ENCODE measurements around the gene HMCN2.

Gene HMCN2

DNA sequence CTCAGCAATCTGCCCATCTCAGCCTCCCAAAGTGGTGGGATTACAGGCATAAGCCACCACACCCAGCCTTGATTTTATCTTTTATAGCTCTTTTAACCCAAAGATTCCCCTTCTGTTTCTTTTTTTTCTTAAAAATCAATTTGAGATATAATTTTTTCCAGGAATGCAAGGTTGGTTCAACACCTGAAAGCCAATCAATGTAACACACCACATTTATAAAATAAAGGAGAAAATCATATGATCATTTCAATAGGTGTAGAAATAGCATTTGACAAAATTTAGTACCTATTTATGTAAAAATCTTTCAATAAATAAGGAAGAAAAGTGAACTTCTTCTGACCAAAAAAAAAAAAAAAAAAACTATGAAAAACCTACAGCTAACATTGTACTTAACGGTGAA lies 175.5 kb downstream of the HMCN2 start:
- FAIRE-seq = no peak

DNA sequence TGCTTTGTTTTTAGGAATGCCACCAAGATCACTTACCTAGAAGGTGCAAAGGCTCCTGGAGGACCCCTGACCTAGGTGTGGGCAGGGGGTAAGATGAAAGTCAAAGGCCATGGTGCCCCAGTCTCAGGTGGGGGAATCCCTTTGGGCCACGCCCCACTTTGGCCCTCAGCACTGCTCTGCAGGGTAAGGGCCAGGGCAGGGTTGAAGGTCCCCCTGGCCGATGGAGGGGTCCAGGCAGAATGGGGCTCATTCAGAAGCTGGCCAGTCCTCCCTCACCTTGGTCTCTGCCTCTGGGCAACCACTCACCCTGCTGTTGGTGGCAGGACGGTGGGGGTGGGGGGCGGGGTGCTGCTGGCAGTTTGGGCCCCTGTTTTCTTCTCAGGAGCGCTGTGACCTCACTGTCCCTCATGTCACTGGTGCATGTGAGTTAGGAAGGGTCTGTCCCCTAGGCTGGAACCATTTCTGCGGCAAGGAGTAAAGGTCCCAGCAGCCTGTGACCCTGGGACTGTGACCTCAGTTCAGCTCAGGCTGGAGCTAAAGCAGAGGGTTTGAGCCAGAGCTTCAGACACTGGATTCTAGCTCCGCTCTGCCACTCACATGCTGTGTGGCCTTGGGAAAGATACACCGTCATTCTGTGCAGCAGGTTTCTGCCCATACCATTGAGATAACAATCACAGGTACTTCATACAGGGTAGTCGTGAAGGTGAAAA lies 177.3 kb downstream of the HMCN2 start:
- no peak for FAIRE-seq

DNA sequence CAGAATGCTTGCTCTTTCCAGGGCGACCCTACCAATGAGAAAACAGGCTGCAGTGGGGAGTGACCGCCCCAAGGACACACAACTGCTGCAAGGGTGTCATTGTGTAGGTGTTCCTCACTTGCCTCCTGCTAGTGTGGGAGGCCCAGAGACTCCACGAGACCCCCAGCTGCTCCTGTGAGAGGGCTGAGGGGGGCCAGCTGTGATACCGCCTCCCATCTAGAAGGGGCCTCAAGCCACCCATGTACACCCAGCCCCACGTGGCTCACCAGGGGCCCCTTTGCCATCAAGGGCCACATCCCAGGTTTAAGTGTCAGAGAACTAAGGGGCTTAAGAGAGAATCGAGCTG lies 177.9 kb downstream of the HMCN2 start:
- FAIRE-seq = no peak

DNA sequence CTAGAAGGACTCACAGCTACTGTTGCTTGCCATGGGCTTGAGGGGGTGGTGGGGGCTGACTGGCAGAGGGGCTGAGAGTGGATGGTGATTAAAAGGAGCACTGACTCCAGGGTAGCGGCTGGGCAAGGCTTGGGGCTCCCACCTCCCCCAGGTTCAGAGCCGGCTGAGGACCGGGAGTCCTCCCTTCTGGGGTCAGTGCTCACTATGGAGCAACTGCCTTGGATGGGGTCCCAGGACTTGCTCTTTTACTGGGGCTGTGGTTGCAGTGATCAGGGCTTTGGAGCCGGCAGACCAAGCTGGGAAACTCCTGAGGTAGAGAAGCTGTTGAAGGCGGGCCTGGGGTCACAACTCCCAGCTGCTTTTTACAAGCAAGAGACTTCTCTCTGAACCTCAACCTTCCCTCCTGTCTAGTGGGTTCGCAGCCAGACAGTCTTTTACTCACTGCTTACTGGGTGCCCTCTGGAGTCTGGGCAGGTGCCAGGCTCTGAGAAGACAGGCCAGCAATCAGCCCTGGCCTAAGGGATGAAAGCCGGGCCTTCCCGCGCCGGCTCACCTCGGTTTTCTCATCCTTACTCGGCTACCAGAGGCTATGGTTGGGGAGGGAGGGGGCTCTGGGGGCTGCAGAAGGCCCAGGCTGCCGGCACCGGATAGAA lies 178.4 kb downstream of the HMCN2 start:
- no peak for FAIRE-seq

DNA sequence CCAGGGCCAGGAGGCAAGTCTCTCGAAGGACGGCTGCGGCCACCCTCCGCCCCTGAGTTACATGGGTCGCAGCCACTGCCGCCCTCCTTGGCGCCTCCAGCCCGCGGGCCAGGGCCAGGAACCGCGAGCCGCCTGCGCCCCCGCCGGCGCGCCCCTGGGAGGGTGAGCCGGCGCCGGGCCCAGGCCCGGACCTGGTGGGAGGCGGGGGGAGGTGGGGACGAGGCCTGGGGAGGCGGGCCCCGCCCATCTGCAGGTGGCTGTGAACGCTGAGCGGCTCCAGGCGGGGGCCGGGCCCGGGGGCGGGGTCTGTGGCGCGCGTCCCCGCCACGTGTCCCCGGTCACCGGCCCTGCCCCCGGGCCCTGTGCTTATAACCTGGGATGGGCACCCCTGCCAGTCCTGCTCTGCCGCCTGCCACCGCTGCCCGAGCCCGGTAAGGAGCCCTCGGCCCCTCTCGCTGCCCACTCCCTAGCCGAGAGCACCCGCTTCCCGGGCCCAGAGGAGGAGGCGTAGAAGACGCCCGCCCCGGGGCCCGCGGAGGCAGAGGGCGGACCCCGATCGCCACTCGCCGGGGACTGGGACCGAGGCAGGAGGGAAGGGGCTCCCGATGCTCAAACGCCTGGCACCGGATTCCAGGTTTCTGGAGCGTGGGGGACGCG lies 179.1 kb downstream of the HMCN2 start, which contains the start of gene ASS1:
TSS of gene ASS1 (plus strand) at position 397 of the 657 bp plus-strand sequence. CDS start 7,268 bp downstream, outside the sequence.
- FAIRE-seq = no peak

- no peak for FAIRE-seq
Measured at GRCh38 chr9:130445268-130445983, 179.9 kb downstream of the HMCN2 start.

GRCh38 chr9:130446101-130446861 lies 180.7 kb downstream of the HMCN2 start:
- no peak for FAIRE-seq

- no peak for FAIRE-seq
Measured at GRCh38 chr9:130447193-130447816, 181.7 kb downstream of the HMCN2 start.

- no peak for FAIRE-seq
Measured at GRCh38 chr9:130448035-130448624, 182.6 kb downstream of the HMCN2 start.

GRCh38 chr9:130448771-130449603 lies 183.4 kb downstream of the HMCN2 start:
- FAIRE-seq = no peak

GRCh38 chr9:130450344-130451003 lies 184.9 kb downstream of the HMCN2 start:
- no peak for FAIRE-seq

- FAIRE-seq = no peak
Measured at GRCh38 chr9:130451004-130451390, 185.4 kb downstream of the HMCN2 start.

DNA sequence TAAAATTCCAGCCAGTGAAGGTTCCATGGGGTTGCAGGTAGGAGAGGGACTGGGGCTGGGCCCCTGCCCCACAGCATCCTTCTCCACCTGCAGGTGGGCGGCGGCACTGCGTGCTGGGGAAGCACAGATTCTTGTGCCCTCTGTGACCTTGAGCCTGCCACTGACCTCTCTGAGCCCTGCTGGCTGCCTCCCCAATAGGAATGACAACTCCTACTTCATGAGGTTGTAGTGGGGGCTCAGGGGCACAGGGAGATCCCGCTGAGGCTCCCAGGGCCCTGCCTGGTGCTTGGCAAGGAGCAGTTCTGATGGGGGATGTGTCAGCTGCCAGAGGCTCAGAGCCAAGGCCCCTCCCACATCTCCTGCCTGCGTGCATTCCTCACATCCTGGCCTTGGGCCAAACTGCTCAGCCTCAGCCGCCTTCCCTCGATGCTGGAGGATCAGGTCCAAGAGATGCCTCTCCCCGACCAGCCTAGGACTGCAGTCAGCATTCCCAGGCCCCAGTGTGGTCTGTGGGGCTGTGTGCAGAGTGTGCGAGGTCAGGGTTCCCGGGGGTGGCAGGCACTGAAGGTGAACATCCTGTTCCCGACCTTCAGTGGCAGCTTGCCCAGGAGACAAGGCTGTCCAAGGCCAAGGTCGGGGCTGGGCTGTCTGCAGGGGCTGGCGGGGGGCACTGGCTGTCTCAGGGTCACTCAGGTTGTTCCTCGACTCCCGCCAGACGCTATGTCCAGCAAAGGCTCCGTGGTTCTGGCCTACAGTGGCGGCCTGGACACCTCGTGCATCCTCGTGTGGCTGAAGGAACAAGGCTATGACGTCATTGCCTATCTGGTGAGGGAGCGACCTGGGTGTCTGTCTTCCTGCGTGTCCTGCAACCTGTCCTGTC lies 186.2 kb downstream of the HMCN2 start:
- no peak for FAIRE-seq

GRCh38 chr9:130452835-130453234 lies 187.3 kb downstream of the HMCN2 start:
- FAIRE-seq = no peak

GRCh38 chr9:130453487-130453886 lies 187.9 kb downstream of the HMCN2 start:
- no peak for FAIRE-seq

DNA sequence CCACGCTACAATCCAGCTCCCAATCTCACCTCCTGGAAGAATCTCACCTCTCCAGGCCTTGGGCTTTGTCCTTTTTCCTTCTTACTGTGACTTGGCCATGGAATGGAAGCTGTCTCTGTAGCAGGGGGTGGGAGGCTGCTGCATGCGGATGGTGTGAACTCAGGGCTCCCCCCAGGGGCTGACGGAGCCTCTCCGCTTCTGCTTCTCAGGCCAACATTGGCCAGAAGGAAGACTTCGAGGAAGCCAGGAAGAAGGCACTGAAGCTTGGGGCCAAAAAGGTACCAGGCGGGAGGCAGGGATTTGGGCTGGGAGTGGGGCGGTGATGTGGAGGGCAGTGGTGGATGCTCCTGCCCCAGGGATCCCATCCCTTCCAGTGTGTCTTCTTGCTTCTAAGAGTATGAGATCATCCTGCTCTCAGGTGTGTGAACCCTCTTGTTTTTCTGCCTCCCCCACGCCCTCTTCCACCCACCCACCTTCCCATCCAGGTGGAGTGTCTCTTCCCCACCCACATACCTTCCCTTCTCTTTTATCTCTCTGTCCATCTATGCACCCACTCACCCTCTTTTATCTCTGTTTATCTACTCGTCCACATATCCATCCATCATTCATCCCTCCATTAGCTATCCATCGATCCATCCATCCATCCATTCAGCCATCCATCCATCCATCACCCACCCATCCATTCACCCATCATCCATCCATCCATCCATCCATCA lies 188.7 kb downstream of the HMCN2 start:
- no peak for FAIRE-seq

DNA sequence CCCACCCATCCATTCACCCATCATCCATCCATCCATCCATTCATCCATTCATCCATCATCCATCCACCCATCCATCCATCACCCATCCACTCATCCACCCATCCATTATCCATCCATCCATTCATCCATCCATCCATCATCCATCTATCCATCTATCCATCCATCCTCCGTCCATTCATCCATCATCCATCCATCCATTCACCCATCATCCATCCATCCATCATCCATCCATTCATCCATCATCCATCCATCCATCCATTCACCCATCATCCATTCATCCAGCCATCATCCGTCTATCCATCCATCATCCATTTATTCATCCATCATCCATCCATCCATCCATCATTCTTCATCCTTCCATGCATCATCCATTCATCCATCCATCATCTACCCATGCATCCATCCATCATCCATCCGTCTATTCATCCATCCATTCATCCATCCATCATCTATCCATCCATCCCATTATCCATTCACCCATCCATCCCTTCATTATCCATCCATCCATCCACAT lies 189.3 kb downstream of the HMCN2 start:
- no peak for FAIRE-seq

Data from A204.1 (cell line).